Activated CD8-positive, alpha-beta memory T cell treated with anti-CD3 and anti-CD28 coated beads, Interleukin-2, amount 10 ng/mL, durations not matched to agents 7 days and 5 days (primary cell): Measurements from ENCODE around the gene FOXO1. TPM values are rescaled to one million over a fixed set of nuclear protein-coding genes. Genes with fewer than 3 reads are reported as not detected.

Source experiments
- ATAC-seq: fragments of 150-1000 bp; cut with Tn5 transposase; one replicate; pipeline ENCODE4 v1.10.0; 2021; ENCODE audit warnings: moderate library complexity
- CTCF ChIA-PET: fragments of 350-600 bp; sonication (Branson Sonifier 250); formaldehyde crosslinking; loops from one replicate; lab custom pipeline; 2021; ENCODE audit warnings: antibody characterized with exemption; lab: Charles Lee
- DNase-seq: peaks from one replicate; pipeline ENCODE4 v3.0.0-alpha.2; 2020
- H3K27ac Mint-ChIP-seq: one replicate; pipeline ENCODE4 v1.8.0; 2021; ENCODE audit warnings: mild to moderate bottlenecking, mixed read lengths
- H3K27me3 Mint-ChIP-seq: one replicate; pipeline ENCODE4 v1.8.0; 2021; ENCODE audit warnings: mixed read lengths
- H3K36me3 Mint-ChIP-seq: one replicate; pipeline ENCODE4 v1.8.0; 2021; ENCODE audit warnings: mild to moderate bottlenecking, mixed read lengths
- H3K4me1 Mint-ChIP-seq: one replicate; pipeline ENCODE4 v1.8.0; 2021; ENCODE audit warnings: mixed read lengths
- H3K4me3 Mint-ChIP-seq: one replicate; pipeline ENCODE4 v1.8.0; 2021; ENCODE audit warnings: mild to moderate bottlenecking, moderate library complexity, mixed read lengths
- H3K9me3 Mint-ChIP-seq: one replicate; pipeline ENCODE4 v1.8.0; 2022; ENCODE audit warnings: low read depth, mixed read lengths
- total RNA-seq, 2 experiments: library from RNA; stranded (reverse); gene quantifications; one replicate each; pipeline ENCODE4 v1.2.3, GENCODE V29; 2021

Gene FOXO1
- total RNA-seq, 2 experiments from 2014 or later = 20.2 to 27.1 TPM

DNA sequence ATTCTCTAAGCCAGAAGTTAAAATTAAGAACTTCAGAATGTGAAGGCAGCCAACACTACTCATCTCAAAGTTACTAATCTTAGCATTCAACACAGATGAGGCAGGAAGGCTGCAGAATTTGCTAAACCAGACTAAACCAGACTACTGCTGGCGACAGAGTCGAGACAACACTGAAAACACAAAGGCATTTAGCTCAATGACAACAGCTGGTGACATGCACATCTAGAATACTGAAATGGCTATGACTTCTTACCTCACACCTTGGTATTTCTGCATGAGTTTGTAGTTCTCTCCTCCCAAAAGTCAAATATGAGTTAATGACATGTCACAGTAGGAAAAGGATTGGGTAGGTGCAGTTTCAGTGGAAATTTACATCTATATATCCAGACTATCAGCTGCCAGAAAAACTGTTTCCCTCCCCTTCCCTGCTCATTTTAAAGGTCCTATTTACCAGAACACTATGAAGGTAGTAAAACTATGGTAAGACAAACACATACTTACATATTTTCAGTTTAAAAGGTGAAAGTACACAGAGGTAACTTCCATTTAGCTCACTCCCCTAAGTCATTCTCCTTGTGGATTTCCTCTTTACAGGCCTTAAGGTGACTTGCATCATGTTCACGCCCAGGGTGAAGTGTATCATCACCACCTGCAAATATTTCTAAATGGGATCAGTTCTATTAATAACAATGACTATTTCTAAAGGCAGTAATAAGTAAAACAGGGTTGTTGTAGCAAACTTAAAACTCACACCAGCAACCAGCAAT, 21.4 kb downstream of the FOXO1 start:
- ATAC-seq (peak; percentile 53), DNase-seq (no peak)
- Mint-ChIP-seq H3K9me3 (no peaks in the 10 kb centered on the region), H3K27me3 (no peaks in the 10 kb centered on the region), H3K4me3 (no peak overlapping the region), H3K36me3 (peaks cover 15% of the 10 kb centered on the region), H3K4me1 (peaks cover 80% of the 10 kb centered on the region), H3K27ac (peak overlapping the region; percentile 60)
- CTCF ChIA-PET = no interaction called here

DNA sequence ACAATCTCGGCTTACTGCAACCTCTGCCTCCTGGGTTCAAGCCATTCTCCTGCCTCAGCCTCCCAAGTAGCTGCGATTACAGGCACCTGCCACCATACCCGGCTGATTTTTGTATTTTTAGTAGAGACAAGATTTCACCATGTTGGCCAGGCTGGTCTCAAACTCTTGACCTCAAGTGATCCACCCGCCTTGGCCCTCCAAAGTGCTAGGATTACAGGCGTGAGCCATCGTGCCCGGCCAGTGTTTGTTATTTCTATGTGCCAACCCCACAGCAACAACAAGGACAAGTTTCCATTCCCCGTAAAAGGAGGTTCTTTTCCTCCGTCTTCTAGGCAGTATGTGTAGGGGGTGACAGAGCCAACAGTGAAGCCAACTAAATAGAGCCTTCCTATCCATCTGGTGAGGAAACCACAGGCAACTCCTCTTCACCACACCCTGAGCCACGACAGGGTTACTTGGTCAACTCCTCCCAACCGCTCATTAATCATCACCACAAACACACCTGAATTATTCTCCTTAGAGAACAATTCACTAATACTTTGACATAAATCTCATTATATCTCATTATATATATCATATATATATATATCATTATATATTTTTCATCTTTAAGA, 25.5 kb downstream of the FOXO1 start:
- CTCF ChIA-PET = interaction anchor here (1.6 kb wide), 1 partner anchor 27 kb away, joined by 3 read pairs; no protein-coding TSS in a partner anchor
- Mint-ChIP-seq H3K4me1 (peaks cover 72% of the 10 kb centered on the region), H3K27me3 (no peaks in the 10 kb centered on the region), H3K4me3 (peak overlapping the region; percentile 9), H3K36me3 (peaks cover 19% of the 10 kb centered on the region), H3K27ac (peak overlapping the region; percentile 57), H3K9me3 (no peaks in the 10 kb centered on the region)
- DNase-seq (peak; percentile 66), ATAC-seq (peak; percentile 72)

DNA sequence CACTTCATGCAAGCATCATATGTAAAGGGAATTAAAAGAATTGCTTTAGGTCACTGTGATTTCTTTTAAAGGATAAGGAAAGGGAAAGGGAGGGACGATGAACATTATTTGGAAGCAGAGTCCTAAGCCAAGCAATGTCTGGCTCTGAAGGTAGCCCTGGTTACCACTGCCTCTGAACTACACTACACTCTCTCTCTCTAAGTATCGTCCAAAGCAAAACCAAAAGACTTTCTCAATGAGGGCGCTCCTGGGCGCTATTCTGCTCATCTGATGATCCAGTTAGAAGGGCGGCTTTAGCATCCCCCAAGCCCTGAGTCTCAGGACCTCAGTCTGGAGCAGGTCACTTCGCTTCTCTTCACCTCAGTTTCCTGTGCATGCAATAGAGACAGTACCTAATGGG, 26.2 kb downstream of the FOXO1 start:
- Mint-ChIP-seq H3K4me3 (no peak overlapping the region), H3K9me3 (no peaks in the 10 kb centered on the region), H3K36me3 (peaks cover 18% of the 10 kb centered on the region), H3K4me1 (peaks cover 73% of the 10 kb centered on the region), H3K27ac (no peak overlapping the region), H3K27me3 (no peaks in the 10 kb centered on the region)
- DNase-seq (no peak), ATAC-seq (no peak)
- CTCF ChIA-PET = interaction anchor here (0.6 kb wide), 1 partner anchor 266 kb away, joined by 3 read pairs; no protein-coding TSS in a partner anchor

DNA sequence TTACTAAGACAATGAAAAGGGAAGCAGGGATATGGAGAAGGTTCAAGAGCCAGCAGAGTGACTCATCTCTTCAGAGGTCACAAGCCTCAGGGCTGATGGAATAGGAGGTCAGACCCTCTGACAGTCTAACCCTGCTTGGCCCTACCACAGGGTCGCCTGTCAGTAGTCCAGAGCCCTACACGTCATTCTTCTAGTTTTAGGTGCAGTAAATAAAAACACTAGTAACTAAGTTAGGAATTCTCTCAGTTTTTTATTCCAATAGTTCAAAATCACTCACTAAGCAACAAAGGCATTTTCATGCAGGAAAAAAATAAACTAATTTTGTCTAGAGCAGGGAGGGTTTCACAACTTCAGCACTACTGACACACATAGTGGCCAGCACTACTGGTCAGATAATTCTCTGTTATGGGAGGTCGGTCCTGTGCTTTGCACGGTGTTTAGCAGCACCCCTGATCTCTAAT, 27.2 kb downstream of the FOXO1 start:
- no peak overlapping the region for H3K4me3 Mint-ChIP-seq
- peaks cover 68% of the 10 kb centered on the region for H3K4me1 Mint-ChIP-seq
- H3K27ac Mint-ChIP-seq = no peak overlapping the region
- no peaks in the 10 kb centered on the region for H3K27me3 Mint-ChIP-seq
- H3K36me3 Mint-ChIP-seq = peaks cover 13% of the 10 kb centered on the region
- no peaks in the 10 kb centered on the region for H3K9me3 Mint-ChIP-seq
- ATAC-seq = no peak
- no peak for DNase-seq
- CTCF ChIA-PET = no interaction called here

DNA sequence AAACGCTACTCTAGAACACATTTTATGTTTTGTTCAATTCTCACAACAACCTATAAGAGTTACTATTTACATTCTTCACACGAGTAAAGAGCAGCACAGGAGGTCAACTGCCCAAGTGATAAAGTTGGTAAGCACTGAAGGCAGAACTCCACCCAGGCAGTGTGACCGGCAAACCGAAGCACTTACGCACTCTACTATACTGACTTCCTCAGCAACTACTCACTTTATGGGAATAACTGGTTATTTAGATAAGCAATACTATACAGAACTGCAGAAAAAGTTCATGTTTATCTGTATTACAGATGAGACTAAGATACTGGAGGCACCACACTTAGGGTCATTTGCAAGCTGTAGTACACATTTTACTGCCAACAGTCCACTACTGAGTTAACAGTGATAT, 28.8 kb downstream of the FOXO1 start:
- H3K4me1 Mint-ChIP-seq = peaks cover 65% of the 10 kb centered on the region
- H3K9me3 Mint-ChIP-seq = no peaks in the 10 kb centered on the region
- no peak for ATAC-seq
- no peak overlapping the region for H3K4me3 Mint-ChIP-seq
- H3K27me3 Mint-ChIP-seq = no peaks in the 10 kb centered on the region
- DNase-seq = no peak
- CTCF ChIA-PET = interaction anchor here (0.9 kb wide), 1 partner anchor 140 kb away, joined by 3 read pairs; no protein-coding TSS in a partner anchor
- H3K27ac Mint-ChIP-seq = no peak overlapping the region
- H3K36me3 Mint-ChIP-seq = peaks cover 15% of the 10 kb centered on the region

DNA sequence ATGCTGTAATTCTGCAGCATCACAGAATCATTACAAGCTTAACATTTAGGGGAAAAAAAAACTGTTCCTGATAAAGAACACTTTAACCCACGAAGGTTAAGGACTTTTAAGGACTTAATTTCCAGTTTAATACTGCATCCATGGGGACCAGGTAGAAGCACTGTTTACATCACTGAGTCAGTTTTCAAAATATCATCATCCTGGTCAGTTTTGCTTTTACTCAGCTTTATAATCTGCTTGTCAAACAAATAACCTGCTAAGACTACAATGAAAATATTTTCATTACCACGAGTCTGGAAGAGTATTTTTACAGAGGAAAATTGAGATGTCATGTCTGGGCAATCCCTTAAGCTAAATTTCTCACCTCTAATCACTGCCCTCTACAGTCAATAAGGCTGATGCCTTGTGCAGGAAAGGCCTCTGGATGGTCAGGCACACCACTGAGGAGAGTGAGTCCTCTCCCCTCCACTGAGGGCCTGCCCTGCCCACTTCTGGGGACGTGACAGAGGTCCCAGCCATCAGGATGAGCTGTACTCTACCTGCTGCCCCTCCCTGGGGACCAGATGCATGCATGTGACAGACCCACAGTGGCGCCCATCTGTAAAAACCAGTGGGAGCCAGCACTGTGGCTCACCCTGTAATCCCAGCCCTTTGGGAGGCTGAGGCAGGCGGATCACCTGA, 31.0 kb downstream of the FOXO1 start:
- DNase-seq = no peak
- CTCF ChIA-PET = interaction anchor here (0.9 to 1.6 kb wide), 3 partner anchors 11 to 31 kb away, joined by 3 to 4 read pairs (median 3); no protein-coding TSS in a partner anchor
- no peaks in the 10 kb centered on the region for H3K27me3 Mint-ChIP-seq
- H3K9me3 Mint-ChIP-seq = no peaks in the 10 kb centered on the region
- ATAC-seq = peak; percentile 42
- H3K36me3 Mint-ChIP-seq = peaks cover 15% of the 10 kb centered on the region
- H3K27ac Mint-ChIP-seq = peak overlapping the region; percentile 15
- H3K4me1 Mint-ChIP-seq = peaks cover 60% of the 10 kb centered on the region
- no peak overlapping the region for H3K4me3 Mint-ChIP-seq

DNA sequence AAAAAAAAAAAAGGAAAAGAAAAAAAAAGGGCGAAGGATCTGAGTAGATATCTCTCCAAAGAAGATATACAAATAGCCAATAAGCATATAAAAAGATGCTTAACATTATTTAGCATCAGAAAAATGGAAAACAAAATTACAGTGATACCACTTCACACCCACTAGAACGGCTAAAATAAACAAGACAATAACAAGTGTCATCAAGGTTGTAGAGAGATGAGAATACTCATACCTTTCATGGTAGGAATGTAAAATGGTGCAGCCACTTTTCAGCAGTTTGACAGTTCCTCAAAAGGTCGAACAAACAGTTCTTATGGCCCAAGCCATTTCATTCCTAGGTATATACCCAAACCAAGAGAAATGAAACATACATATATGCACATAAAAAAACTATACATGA, 33.5 kb downstream of the FOXO1 start:
- Mint-ChIP-seq H3K9me3 (no peaks in the 10 kb centered on the region), H3K4me3 (no peak overlapping the region), H3K36me3 (peaks cover 19% of the 10 kb centered on the region), H3K27ac (no peak overlapping the region), H3K27me3 (no peaks in the 10 kb centered on the region), H3K4me1 (peaks cover 59% of the 10 kb centered on the region)
- CTCF ChIA-PET = no interaction called here
- DNase-seq (no peak), ATAC-seq (no peak)

DNA sequence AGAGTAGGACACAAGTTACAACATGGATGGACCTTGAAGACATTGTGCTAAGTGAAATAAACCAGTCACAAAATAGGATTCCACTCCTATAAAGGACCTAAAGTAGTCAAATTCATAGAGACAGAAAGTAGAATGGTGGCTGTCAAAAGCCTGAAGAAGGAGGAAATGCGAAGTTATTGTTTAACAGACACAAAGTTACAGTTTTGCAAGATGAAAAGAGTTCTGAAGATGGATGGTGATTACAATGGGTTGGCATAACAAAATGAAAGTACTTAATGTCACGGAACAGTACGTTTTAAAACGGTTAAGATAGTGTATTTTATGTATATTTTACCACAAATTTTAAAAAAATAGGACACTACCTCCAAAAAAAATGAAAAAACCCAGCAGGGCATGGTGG, 34.8 kb downstream of the FOXO1 start:
- Mint-ChIP-seq H3K4me1 (peaks cover 56% of the 10 kb centered on the region), H3K36me3 (peaks cover 23% of the 10 kb centered on the region), H3K27me3 (no peaks in the 10 kb centered on the region), H3K4me3 (peak overlapping the region; percentile 18), H3K27ac (peak overlapping the region; percentile 41), H3K9me3 (no peaks in the 10 kb centered on the region)
- ATAC-seq (no peak), DNase-seq (no peak)
- CTCF ChIA-PET = no interaction called here

DNA sequence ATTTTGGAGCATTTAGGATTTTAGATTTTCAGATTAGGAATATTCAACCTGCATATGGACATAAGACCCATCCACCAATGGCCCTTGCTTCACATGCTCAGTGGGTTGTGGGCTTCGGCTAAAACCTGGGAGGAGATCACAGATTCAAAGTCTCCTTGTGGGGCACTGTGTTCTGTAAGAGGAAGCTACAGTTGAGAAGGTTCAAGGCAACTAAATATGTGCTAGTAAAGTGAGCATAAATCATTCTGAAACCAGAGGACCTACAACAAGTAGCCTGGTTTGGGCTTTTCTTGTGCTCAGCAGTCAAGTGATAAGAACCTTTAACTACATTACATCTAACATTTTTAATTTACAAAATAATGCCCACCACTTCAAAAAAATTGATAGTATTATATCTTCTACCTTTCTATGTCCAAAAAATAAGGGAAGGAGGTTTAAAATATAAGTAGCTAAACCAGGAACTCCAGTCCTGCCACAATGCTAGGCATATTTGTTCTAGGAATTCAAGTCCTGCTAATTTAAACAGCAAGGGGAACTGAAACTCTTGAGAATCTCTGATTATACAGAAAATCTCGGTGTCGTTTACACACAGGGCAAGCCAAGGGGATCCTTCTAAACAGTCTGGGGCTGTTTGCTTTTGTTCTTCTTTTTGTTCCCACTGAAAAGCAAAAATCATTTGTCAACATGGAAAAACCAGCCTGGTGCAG, 36.6 kb downstream of the FOXO1 start:
- H3K36me3 Mint-ChIP-seq = peaks cover 26% of the 10 kb centered on the region
- ATAC-seq = peak; percentile 61
- H3K9me3 Mint-ChIP-seq = no peaks in the 10 kb centered on the region
- H3K4me3 Mint-ChIP-seq = no peak overlapping the region
- CTCF ChIA-PET = interaction anchor here (0.8 to 1.3 kb wide), 3 partner anchors 8 to 26 kb away, joined by 3 to 4 read pairs (median 3); no protein-coding TSS in a partner anchor
- DNase-seq = no peak
- H3K4me1 Mint-ChIP-seq = peaks cover 54% of the 10 kb centered on the region
- H3K27me3 Mint-ChIP-seq = no peaks in the 10 kb centered on the region
- H3K27ac Mint-ChIP-seq = peak overlapping the region; percentile 77

DNA sequence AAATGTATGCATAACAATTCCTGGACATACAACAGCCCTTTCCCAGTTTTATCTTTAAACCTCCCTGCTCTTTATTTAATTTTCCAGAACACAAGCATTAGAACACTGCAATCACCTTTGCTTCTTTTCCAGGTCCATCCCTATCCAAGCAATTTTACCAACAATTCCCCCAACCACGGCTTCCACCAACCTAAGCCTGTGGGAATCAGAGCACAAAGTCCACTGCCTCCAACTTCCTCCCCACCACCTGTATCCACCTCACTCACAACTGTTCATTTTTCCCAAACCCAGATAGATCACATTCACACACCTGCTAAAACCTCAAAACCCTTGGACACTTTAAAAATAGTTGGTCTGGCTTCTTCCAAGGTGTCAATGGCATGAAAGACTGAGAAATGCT, 39.5 kb downstream of the FOXO1 start:
- Mint-ChIP-seq H3K9me3 (no peaks in the 10 kb centered on the region), H3K36me3 (peaks cover 33% of the 10 kb centered on the region), H3K27me3 (no peaks in the 10 kb centered on the region), H3K4me1 (peaks cover 66% of the 10 kb centered on the region), H3K27ac (no peak overlapping the region), H3K4me3 (no peak overlapping the region)
- no peak for ATAC-seq
- CTCF ChIA-PET = no interaction called here
- DNase-seq = no peak

DNA sequence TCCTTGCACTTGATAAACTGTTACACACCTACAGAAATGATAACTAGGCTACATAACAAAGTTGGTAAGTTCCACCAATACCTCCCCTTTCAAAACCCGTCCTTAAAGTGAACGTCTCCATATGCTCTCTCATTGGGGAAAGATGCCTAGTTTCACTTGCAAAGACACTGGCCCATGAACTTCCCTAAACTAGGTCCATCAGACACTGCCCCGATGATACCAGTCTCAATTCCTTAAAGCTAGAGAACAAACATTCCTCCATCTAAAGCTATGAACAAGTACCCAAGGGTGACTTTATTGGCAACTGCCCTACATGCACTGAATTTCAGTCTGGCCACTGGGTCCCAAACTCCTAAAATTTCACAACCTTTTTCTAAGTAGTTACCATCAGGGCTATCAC, 39.9 kb downstream of the FOXO1 start:
- DNase-seq (no peak), ATAC-seq (no peak)
- H3K27ac Mint-ChIP-seq = no peak overlapping the region
- H3K27me3 Mint-ChIP-seq = no peaks in the 10 kb centered on the region
- H3K4me3 Mint-ChIP-seq = no peak overlapping the region
- no peaks in the 10 kb centered on the region for H3K9me3 Mint-ChIP-seq
- H3K4me1 Mint-ChIP-seq = peaks cover 64% of the 10 kb centered on the region
- H3K36me3 Mint-ChIP-seq = peaks cover 32% of the 10 kb centered on the region
- CTCF ChIA-PET = interaction anchor here (1.4 kb wide), 1 partner anchor 13 kb away, joined by 4 read pairs; no protein-coding TSS in a partner anchor

DNA sequence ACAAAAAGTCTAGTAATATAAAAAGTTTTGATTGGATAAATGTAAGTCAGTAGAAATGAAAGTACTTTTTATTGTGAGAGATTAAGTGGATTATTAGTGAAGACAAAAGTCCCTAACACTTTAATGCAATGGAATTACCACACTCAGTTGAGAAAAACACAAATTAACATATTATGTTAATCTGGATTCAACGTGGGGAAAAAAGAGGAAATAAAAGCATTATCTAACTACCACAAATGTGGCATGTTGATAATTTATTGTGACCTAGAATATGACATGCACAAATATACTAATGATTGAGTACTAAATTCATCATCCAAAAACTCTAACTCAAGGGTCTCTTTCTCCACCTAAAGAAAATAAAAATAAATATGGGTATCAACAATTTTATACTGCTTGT, 41.5 kb downstream of the FOXO1 start:
- H3K36me3 Mint-ChIP-seq = peaks cover 30% of the 10 kb centered on the region
- H3K27ac Mint-ChIP-seq = no peak overlapping the region
- no peak overlapping the region for H3K4me3 Mint-ChIP-seq
- H3K9me3 Mint-ChIP-seq = no peaks in the 10 kb centered on the region
- H3K4me1 Mint-ChIP-seq = peaks cover 57% of the 10 kb centered on the region
- DNase-seq = no peak
- no peak for ATAC-seq
- H3K27me3 Mint-ChIP-seq = no peaks in the 10 kb centered on the region
- CTCF ChIA-PET = no interaction called here

DNA sequence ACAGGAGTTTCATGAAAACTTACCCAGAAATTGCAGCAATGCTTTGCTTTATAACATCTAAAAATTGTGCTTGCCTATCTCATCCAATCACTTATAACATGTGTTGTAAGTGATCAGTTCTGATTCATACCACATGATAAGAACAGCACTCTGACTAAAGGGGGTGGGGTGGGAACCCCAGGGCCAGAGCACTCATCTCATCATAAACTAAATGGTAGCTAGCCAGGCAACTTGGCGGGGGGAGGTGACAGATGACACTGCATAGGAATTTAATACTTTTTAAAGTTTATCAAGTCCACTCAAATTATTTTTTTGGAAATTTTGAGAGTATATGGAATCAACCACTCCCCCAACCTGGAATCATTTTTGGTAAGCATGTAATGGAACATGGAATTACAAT, 42.1 kb downstream of the FOXO1 start:
- CTCF ChIA-PET = no interaction called here
- ATAC-seq (no peak), DNase-seq (no peak)
- Mint-ChIP-seq H3K36me3 (peaks cover 36% of the 10 kb centered on the region), H3K27me3 (no peaks in the 10 kb centered on the region), H3K9me3 (no peaks in the 10 kb centered on the region), H3K27ac (no peak overlapping the region), H3K4me3 (no peak overlapping the region), H3K4me1 (peaks cover 58% of the 10 kb centered on the region)
